Colon (tissue), 2 donors: ENCODE results near the gene GMNN.
"Not testable (repeated sequence)": the region's sequence is repeated elsewhere in the genome, so short reads cannot be mapped to it uniquely, and the experiment has no call there.

Source experiments
- FAIRE-seq: peaks from 2 replicates; lab custom pipeline; 2012; peaks lifted over from hg19 to GRCh38; lab: Jason Lieb, UNC
- donor health status: control.
- donor health status: control.

The GMNN gene

DNA sequence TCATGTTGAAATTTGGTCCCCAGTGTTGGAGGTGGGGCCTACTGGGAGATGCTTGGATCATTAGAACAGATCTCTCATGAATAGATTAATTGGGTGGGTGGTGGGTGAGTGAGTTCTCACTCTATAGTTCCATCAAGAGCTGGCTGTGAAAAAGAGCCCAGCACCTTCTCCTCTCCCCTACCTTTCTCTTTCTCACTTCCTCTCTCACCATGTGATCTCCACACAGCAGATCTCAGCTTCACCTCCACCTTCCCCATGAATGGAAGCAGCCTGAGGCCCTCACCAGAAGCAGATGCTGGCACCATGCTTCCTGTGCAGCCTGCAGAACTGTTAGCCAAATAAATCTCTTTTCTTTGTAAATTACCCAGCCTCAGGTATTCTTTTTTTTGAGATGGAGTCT lies 12.9 kb upstream of the GMNN start:
- no peak for FAIRE-seq

DNA sequence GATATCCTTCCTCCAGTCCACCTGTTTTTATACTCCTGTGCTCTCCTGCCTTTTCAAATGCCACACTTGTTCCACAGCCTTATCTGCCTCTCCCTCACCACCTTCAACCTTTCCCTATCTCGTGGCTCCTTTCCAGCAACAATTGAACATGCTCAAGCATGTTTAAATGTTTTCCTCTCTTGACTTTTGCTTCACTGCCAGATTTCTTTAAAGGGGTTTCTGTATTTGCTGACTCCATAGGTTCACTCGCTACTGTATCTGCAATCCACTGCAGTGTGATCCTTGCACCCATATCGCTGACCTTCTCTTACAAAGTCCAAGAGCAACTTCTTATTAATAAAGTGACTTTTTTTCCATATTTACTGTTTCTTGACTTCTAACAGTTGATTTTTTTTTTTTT lies 11.2 kb upstream of the GMNN start:
- FAIRE-seq = no peak

DNA sequence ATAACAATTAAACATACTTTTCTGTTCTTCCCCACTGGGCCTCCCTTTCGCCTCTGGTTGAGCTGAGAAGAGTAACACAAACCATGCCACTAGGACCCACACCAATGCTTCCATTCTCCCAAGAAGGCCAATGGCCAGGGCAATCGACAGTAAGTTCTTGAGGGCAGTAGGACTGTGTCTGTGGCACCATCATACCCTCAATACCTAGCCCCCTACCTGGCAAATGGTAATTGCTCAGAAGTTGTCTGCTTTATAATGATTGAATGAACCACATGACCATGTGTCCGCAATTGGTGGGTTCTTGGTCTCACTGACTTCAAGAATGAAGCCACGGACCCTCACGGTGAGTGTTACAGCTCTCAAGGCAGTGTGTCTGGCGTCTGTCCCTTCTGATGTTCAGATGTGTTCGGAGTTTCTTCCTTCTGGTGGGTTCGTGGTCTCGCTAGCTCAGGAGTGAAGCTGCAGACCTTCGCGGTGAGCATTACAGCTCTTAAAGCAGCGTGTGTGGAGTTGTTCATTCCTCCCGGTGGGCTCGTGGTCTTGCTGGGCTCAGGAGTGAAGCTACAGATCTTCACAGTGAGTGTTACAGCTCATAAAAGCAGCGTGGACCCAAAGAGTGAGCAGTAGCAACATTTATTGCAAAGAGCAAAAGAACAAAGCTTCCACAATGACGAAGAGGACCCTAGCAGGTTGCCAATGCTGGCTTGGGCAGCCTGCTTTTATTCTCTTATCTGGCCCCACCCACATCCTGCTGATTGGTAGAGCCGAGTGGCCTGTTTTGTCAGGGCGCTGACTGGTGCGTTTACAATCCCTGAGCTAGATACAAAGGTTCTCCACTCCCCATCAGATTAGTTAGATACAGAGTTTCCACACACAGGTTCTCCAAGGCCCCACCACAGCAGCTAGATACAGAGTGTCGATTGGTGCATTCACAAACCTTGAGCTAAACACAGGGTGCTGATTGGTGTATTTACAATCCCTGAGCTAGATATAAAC lies 9.6 kb upstream of the GMNN start:
- not testable (repeated sequence) for FAIRE-seq

DNA sequence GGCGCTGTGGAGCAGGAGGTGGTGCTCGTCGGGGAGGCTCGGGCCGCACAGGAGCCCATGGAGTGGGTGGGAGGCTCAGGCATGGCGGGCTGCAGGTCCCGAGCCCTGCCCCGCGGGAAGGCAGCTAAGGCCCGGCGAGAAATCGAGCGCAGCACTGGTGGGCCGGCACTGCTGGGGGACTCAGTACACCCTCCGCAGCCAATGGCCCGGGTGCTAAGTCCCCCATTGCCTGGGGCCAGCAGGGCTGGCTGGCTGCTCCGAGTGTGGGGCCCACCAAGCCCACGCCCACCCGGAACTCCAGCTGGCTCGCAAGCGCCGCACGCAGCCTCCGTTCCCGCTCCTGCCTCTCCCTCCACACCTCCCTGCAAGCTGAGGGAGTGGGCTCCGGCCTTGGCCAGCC lies 8.8 kb upstream of the GMNN start:
- FAIRE-seq = not testable (repeated sequence)

DNA sequence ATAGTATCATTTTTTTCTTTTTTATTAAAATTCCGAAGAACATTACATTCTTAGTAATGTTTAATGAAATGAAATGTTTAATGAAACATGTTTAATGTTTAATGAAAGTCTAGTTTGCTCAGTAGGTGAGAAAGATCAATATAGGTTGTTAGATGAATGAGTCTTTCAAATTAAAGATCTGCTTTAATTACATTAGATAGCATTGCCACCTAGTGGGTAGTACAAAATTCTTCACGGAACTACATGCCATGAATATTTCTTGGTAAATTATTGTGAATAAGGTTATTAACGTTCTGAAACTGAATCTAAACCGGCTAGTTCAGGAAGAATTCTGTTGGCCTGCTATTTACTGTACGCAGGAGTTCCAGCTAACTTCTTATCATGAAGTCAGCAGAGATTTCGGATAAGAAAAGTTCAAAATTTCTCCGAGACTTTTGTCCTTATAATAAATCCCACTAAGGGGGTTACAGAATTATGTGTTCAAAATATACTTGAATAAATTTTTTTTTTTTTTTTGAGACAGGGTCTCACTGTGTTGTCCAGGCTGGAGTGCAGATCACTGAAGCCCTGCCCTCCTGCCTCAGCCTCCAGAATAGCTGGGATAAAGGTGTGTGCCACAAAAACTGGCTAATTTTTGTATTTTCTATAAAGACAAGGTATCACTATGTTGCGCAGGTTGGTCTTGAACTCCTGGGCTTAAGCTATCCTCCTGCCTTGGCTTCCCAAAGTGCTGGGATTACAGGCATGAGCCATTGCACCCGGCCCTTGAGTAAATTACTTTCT lies 7.9 kb upstream of the GMNN start:
- no peak for FAIRE-seq

DNA sequence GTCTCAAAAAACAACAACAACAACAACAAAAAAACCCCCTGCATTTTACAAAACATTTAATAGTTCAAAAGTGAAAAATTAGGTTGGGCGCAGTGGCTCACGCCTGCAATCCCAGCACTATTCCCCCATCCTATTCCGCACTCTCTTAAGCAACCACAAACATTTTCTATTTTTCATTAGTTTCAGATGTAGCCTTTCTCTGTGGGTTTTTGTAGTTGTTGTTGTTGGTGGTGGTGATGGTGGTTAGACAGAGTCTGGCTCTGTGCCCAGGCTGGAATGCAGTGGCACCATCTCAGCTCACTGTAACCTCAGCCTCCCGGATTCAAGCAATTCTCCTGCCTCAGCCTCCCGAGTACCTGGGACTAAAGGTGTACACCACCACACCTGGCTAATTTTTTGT lies 6.4 kb upstream of the GMNN start:
- FAIRE-seq = no peak

DNA sequence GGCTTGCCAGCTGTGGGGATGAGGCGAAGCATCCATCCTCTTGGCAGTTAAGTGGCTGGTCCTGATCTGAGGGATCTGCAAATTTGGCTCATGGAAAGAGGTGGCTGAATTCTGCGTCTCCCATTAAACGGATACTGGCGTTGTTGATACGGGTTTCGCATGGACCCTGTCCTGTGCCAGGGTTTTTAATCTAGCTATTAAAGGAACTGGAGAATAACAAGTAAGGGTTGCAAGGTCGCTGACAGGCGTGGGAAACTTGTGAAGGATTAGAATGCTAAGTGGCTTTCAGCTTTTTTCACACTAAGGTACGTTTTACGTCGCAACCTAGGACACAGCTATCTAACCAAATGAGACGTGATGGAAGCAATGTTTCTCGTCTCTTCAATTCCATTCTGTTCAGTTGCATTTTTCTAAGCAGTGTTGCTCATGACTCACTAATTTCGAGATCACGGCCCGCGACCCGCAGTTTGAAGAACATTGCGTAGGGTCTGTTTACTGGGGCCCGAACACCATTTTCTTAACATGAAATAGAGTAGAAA lies 852 bp downstream of the GMNN start:
- no peak for FAIRE-seq

DNA sequence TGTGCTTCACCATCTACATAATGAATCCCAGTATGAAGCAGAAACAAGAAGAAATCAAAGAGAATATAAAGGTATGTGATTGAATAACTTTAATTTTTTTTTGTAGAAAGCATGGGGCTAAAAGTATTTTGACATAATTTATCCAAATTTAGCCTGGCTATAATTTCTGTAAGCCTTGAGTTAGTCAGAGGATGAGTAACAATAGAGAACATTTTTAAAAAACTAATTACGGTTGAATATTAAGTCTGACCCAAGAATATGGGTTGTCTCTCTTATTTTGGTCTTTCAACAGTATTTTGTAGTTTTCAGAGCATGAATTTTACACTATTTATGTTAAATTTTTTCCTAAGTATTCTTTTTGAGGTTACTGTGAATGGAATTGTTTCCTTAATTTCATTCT lies 2.5 kb downstream of the GMNN start:
- no peak for FAIRE-seq

DNA sequence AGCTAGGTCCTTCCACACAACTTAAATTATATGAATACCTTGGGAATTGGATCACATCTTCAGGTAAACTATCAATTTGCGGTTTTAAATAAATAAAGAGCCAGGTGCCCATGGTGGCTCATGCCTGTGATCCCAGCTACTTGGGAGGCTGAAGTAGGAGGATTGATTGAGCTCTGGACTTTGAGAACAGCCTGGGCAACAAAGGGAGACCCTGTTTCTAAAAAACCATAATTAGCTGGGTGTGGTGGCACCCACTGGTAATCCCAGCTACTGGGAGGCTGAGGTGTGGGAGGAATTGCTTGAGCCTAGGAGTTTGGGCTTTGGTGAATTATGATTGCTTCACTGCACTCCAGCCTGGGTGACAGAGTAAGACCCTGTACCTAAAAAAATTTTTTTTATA lies 3.4 kb downstream of the GMNN start:
- no peak for FAIRE-seq

DNA sequence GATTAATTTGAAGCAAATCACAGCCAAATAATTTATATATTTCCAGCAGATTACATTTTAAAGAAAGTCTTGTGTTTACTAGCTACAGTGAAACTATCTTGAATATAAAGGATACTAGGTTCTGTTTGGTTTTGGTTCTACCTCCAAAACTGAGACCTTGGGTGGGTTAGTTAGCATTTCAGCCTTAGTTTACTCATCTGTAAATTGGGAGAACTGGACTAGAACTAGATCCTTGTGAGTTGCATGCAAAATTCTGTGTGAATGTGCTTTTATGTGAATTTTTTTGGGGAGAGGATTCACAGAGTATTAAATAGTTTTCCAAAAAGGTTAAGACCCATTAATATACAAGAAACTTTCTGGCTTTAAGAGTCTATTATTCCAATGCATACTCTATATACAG lies 4.1 kb downstream of the GMNN start:
- no peak for FAIRE-seq

DNA sequence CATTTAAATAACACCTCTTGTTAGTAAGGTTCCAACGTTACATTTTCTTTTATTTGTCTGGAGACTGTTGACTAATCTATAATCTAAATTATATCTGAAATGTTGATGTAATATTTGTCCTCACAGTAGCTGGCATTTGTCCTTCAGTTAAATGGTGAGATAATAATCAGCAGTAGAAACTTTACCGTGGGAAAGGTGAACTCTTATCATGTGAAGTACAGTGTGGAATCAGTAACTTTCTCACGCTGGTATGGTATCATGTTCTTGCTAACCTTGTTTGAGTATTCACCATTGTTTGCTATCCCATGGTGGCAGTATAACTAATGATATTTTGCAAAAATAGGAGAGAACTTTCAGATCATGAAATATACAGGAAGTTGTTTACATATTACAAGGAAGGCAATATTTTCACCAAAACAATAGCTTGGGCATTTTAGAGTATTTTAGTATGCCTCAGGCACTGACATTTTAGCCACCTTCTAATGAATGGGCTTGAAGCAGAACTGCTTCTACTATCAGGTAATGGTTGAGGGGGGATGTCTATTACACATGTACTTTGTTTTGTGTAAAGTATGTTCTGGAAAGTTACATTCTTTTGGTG lies 4.8 kb downstream of the GMNN start:
- FAIRE-seq = no peak

DNA sequence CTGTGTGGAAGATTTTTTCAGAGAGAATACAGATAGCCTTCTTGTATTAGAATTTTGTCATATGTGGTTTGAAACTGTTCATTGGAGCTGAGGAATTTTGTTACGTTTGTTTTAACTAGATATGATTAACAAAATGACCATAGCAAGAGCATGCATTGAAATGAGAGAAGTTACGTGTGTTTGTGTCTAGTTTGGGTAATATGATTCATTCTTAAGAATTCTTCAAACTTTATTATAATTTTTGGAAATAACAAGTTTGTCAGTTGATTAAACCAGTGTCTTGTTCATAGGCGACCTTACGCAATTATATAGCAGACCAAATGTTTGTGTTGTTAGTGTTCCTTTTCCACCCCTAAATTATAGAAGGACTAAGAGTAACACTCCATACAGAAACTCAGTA lies 5.5 kb downstream of the GMNN start:
- no peak for FAIRE-seq

DNA sequence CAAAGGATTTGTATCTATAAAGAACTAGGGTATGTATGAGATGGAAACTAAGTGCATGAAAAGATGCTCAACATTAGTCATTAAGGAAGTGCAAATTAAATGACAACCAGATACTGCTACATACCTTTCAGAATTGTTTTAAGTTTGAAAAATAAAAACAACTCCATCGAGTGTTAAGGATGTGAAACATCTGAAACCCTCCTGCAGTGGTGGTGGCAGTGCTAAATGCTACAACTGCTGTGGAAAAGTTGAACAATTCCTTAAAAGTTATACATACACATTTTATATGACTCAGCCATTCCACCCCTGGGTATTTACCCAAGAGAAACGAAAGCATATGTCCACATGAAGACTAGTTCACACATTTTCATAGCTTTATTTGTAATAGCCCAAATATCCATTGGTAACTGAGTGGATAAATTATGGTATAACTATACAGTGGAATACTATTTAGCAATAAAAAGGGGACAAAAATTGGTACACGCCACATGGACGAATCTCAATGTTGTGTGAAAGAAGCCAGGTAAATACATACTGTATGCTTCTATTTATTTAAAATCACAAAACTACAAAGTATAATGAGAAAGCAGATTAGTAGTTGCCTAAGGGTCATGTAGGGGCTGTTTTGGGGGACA lies 13.4 kb downstream of the GMNN start:
- no peak for FAIRE-seq

DNA sequence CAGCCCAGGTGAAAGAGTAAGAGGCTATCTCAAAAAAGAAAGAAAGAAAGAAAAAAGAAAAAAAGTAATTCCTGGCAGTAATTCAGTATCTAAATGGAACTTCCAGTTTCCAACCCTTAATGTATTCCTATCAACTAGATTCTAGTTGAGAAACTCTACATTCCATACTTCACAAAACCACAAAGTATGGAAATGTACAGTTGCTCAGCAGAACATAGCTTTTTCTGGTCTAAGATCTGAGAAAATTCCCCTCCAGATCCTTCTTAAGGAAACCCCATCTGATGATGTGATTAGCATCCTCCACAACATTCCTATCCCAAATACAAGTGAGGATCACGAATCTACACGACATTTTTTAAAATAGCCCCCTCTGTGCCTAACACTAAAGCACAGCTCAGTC lies 20.4 kb downstream of the GMNN start:
- FAIRE-seq = no peak

DNA sequence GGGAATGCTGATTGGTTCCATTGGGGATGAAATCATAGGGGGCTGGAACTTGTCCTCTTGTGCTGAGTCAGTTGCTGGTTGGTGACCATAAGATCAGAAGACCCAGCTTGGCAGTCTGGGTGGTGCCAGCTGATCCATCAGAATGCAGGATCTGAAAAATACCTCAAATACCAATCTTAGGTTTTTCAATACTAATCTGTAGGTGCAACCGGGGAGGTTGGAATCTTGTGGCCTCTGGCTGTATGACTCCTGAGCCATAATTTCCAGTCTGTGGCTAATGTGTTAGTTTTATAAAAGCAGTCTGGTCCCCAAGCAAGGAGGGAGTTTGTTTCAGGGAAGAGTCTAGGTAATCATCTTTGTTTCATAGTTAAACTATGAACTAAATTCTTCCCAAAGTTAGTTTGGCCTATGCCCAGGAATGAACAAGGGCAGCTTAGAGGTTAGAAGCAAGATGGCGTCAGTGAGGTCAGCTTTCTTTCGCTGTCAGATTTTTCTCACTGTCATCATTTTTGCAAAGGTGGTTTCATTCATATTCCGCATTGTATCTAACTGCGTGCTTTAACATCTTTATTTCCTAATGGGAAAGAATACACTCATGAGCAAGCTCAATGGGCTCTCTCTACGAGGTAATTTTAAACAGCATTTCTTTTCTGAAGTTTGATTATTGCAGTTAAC lies 22.0 kb downstream of the GMNN start:
- no peak for FAIRE-seq

DNA sequence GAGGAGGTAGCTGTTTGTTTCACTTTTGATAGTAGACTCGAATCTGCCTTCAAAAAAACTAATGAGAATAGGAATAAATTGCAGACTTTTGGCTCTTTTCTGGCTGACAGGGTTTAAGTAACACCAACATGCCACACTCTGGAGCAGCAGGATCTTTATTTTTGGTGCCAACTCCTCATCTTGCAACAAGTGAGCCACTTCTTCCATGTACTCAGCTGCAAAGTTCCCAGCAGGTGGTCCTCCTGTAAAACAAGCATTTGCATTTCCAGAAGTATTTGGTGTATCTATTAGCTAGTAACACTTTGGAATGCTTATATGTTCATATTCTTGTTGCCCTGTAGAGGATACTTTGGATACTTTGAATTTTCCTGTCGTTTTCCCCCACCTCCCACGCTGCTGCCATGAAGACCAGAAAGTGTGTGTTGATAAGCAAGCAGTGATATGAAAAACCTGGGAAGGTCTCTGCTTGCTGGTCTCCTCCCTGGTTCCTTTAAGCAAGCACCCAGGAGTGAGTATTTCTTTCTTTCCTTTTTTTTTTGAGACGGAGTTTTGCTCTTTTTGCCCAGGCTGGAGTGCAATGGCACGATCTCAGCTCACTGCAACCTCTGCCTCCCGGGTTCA lies 23.0 kb downstream of the GMNN start:
- FAIRE-seq = no peak

DNA sequence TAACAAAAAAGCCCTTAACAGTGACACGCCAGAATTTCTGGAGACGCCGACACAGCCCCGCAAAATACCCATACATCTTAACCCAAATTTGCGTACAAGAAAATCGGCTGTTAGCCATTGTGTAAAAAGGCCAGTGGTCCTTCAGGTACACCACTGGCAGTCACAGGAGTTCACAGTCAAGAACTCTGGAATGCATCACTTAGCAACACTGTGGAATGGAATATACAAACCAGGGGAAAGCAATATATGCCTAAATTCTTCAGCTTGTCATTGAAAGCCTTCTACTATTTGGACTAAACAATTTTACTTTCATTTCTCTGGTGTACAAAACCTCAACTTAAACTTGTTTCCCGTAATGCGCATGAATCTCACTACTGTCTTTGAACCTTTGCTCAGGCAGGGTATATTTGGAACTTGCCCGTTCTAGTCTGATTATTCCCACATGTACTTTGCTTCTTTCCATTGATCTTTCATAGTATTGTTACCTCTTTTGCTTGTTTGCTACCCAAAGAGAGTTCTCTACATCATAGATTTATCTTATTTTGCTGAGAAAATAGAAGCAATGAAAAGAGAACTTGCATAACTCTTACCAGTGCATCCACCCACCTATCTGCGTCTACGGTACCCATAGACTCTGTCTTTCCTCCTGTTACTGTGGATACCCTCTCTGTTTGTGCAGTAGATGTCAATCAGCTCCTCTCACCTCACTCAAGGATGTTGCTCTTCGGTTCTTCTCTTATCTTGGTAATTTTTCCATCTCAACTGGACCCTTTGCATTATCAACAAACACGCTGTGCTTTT lies 24.2 kb downstream of the GMNN start, which contains the start of gene ARMH2:
Gene ARMH2, minus strand, starts transcription at position 178 of the 801 bp plus-strand sequence. Its CDS starts 60 bp downstream, at position 118.
- FAIRE-seq = no peak

DNA sequence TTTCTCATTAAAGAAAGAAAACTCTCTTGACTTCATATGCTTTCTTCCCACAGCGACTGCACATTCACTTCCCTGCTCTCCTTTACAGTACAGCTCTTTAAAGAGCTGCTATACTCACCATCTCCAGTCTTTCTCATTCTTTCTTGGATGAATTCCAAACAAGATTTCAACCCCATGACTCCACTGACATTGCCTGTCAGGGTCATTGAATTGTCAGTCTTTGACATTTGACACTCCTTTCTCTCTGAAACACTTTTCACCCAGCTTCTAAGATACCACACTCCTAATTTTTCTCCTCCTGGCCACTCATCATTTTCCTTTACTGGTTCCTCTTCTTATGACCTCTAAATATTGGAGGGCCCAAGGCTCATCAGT lies 24.8 kb downstream of the GMNN start:
- FAIRE-seq = no peak

DNA sequence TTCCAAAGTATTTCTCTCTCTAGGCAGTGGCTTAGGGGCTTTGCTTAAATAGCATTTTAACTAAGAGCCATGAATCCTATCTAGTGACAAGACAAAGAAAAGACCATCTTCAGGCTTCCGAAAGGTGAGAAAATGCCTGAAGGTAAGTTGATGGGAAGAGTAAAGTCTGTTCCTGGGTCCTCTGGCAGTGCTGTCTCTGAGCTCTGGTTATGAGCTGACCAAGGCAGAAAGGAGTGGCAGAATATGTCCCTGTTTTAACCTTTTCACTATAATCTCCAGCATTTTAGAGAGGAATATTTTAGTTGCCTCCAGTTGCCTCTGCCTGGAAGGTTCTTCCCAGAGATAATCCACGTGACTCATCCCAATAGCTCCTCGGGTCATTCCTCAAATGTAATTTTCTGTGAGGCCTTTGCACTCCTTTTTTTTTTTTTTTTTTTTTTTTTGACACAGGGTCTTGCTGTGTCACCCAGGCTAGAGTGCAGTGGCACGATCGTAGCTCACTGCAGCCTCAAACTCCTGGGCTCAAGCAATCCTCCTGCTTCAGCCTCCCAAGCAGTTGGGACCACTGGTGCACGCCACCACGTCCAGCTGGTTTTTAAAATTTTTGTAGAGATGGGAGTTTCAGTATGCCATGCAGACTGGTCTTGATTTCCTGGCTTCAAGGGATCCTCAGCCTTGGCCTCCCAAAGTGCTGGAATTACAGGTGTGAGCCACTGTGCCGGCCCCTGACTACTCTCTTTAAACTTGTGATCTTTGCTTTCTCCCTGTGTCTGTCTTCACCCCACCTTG lies 27.7 kb downstream of the GMNN start:
- FAIRE-seq = no peak
